Activated CD8-positive, alpha-beta memory T cell treated with anti-CD3 and anti-CD28 coated beads, Interleukin-2, amount 50 U/mL, for 1 hour (primary cell): ENCODE data around the gene HSD17B13.
"Not testable (repeated sequence)": the region's sequence is repeated elsewhere in the genome, so short reads cannot be mapped to it uniquely, and the experiment has no call there.

ENCODE experiments used
- DNase-seq: peaks from one replicate; pipeline ENCODE4 v3.0.0-alpha.2; 2020; ENCODE audit errors: extremely low read depth

Gene HSD17B13, protein sequence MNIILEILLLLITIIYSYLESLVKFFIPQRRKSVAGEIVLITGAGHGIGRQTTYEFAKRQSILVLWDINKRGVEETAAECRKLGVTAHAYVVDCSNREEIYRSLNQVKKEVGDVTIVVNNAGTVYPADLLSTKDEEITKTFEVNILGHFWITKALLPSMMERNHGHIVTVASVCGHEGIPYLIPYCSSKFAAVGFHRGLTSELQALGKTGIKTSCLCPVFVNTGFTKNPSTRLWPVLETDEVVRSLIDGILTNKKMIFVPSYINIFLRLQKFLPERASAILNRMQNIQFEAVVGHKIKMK

GRCh38 chr4:87322754-87323153, at the start of gene HSD17B13:
TSS of gene HSD17B13 (minus strand) at chr4:87322882. CDS start at chr4:87322841, 41 bp downstream.
- DNase-seq, result no peak

- DNase-seq, result no peak
Observed at GRCh38 chr4:87370068-87370467, 47.4 kb upstream of the HSD17B13 start.

DNA sequence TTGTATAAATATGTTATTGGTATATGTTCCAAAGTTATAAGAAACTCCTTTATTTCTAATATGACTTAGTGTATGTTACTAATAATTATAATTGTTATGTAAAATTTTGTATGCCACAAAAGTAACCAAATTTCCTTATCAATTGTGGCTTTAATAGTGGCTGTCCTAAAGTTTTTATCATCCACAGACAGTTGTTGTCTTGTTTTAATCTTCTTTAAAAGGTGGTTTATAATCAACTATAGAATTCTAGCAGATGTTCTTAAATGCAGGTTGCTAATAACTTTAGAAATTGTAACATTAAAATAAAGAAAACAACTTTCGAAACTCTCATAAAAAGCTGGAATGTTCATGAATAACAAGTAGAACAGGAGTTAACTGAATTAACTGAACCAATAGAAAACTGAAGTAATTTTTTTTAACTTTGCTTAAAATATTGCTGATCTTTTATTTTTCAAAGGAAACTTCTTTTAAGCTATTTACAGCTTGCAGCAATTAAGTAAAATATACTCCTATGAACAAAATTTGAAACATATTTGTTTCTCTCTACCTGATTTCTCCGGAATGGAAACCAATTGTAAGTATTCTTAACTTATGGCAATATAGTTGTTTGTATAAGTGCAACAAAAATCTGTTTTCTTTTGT, 44.0 kb upstream of the HSD17B13 start:
- DNase-seq, result no peak

DNA sequence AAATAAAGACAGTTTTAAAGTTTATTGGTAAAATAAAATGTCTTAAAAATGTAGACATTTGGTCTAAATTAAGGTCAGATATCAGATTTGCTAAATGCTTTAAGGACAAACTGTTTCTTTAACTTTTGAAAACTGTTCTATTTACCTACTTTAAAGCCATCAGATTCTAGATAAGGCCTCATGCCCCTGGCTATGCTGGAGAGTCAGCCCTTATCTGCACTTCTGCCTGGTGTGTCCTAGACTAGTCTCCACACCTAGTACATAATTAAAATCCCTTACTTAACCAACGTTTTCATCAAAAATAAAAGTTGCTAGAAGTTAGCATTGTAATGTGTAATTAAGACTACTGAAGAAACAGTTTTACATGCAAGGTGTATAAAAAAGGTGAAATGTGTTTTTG, 42.7 kb upstream of the HSD17B13 start:
- no peak for DNase-seq

DNA sequence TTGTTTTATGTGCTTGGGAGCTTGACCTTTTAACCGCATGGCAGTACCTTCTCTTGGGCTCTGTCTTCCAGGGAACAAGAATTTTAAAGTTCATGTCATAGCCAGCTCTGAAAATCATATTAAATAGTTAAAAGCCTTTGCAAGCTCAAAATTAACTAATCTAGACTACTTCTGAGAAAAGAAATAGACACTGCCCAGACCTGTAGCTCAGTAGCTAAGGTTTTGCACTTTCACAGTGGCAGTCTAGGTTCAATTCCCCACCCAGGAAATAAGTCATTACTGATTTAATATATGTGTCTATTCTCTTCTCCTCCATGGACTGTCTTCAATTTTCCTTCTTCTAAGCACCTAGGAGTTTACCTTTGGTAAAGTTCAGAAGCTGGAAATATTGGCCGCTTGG, 40.9 kb upstream of the HSD17B13 start:
- no peak for DNase-seq

GRCh38 chr4:87360338-87360935, 37.8 kb upstream of the HSD17B13 start:
- no peak for DNase-seq

DNA sequence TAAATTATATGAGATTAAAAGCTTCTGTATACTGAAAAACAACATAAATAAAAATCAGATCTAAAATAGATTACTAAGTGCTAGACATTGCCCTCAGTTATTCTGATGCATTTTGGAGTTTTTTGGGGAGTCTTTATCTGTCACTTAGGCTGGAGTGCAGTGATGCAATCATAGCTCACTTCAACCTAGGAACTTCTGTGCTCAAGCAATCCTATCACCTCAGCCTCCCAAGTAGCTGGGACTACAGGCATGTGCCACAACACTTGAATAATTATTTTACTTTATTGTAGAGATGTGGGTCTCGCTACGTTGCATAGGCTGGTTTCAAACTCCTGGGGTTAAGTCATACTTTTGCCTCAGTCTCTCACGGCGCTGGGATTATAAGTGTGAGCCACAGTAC, 36.6 kb upstream of the HSD17B13 start:
- DNase-seq, result no peak

GRCh38 chr4:87356832-87357526, 34.3 kb upstream of the HSD17B13 start:
- DNase-seq, result no peak

DNA sequence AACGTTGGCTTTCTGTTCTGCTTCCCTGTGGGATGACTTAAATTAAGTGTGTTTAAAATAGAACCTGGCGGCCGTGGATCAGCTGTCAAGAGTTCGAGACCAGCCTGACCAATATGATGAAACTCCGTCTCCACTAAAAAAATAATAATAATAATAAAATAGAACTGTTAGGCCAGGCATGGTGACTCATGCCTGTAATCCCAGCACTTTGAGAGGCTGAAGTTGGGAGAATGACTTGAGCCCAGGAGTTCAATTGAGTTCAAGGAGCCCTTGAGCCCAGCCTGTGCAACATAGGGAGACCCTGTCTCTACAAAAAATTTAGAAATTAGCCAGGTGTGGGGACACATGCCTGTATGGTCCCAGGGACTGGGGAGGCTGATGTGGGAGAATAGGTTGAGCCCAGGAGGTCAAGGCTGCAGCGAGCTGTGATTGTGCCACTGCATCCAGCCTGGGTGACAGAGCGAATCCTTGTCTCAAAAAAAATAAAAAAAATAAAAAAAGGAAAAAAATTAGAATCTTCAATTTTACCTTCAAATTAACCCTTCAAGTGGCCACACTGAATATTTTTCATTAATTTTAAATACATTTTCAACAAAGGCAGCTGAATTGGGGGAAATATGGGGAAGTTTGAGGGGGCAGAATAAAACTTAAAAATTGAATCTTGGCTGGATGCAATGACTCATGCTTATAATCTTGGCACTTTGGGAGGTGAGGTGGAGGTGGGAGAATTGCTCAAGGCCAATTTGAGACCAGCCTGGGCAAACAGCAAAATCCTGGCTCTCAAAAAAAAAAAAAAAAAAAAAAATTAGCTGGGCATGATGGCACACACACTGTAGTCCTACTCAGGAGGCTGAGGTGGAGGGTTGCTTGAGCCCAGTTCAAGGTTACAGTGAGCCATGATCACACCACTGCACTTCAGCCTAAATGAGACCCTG, 31.8 kb upstream of the HSD17B13 start:
- no peak for DNase-seq

GRCh38 chr4:87353592-87353991, 30.9 kb upstream of the HSD17B13 start:
- DNase-seq, result peak; percentile 13

DNA sequence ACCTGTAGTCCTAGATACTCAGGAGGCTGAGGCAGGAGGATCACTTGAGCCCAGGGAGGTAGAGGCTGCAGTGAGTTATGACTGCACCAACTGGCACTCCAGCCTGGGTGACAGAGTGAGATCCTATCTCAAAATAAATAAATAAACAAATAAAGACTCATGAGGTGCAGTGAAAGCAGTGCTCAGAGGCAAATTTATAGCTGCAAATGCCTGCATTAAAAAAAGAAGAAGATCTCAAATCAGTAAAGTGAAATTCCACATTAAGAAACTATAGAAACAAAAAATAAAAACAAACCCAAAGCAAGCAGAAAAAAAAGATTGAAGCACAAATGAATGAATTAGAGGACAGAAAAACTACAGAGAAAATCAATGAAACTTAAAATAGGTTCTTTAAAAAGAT, 22.5 kb upstream of the HSD17B13 start:
- DNase-seq, result no peak

DNA sequence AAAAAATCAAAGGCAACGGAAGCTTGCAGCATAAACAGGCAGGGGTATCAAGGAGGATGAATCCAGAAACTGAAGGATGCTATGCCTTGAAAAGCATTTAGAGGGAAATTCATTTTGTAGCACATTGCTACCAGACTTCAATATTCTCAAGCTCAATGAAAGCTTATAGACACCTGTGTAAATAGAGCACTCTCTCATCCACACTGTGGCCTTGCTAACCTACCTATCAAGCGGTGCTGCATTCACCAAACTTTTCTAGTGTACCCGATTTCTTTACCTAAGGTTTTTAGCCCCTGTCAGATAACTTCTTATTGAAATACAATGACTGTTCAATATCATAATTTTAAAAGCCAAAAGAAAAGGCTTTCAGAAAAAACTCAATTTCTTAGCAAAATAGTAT, 20.2 kb upstream of the HSD17B13 start:
- DNase-seq, result no peak

DNA sequence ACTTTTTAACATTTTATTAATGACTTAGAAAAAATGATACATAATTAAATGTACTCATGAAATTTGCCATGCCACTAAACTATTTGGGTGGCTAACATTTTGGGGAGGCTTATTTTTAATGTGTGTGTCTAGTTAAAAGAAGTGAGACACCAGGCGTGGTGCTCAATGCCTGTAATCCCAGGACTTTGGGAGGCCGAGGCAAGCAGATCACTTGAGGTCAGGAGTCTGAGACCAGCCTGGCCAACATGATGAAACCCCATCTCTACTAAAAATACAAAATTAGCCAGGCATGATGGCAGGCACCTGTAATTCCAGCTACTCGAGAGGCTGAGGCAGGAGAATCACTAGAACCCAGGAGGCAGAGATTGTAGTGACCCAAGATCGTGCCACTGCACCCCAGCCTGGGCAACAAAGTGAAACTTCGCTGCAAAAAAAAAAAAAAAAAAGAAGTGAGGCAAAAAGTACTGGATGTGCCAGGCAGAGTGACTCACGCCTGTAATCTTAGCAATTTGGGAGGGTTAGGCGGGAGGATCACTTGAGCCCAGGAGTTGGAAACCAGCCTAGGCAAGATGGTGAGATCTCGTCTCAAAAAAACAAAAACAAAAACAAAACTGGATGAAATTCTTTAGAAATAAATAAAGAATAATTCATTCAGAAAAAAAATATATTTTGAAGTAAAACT, 19.4 kb upstream of the HSD17B13 start:
- not testable (repeated sequence) for DNase-seq

- DNase-seq, result no peak
Observed at GRCh38 chr4:87339440-87339839, 16.8 kb upstream of the HSD17B13 start.

GRCh38 chr4:87337361-87337760, 14.7 kb upstream of the HSD17B13 start:
- no peak for DNase-seq

- no peak for DNase-seq
Observed at GRCh38 chr4:87333267-87333666, 10.6 kb upstream of the HSD17B13 start.

DNA sequence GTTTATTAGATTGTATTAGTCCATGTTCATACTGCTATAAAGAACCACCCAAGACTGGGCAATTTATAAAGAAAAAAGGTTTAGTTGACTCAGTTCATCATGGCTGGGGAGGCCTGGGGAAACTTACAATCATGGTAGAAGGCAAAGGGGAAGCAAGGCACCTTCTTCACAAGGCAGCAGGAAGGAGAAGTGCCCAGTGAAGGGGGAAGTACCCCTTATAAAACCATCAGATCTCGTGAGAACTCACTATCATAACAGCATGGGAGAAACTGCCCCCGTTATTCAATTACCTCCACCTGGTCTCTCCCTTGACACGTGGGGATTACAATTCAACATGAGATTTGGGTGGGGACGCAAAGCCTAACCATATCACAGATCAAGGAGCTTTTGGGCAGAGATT, 8.1 kb upstream of the HSD17B13 start:
- no peak for DNase-seq

- DNase-seq, result no peak
Observed at GRCh38 chr4:87327136-87327535, 4.5 kb upstream of the HSD17B13 start.

- no peak for DNase-seq
Observed at GRCh38 chr4:87326460-87326859, 3.8 kb upstream of the HSD17B13 start.

- DNase-seq, result no peak
Observed at GRCh38 chr4:87321888-87322287, 794 bp downstream of the HSD17B13 start.

GRCh38 chr4:87317527-87317926, 5.2 kb downstream of the HSD17B13 start:
- DNase-seq, result no peak
